OCI-LY1 (cell line): ENCODE results near the gene BPIFB3.

Experiments used
- H2AFZ ChIP-seq: fragments of 200-600 bp; sonication (generic), shearing (Covaris generic); 2 replicates; pipeline ENCODE4 v1.6.0; 2014; ENCODE audit warnings: antibody characterized with exemption, mild to moderate bottlenecking, low read length
- H3F3A ChIP-seq: fragments of 200-600 bp; sonication (generic), shearing (Covaris generic); 2 replicates; pipeline ENCODE4 v1.6.0; 2014; ENCODE audit warnings: mild to moderate bottlenecking, antibody characterized with exemption, low read length, moderate library complexity; ENCODE audit not compliant: insufficient read depth
- H3K27ac ChIP-seq: fragments of 200-600 bp; sonication (generic); 2 replicates; pipeline ENCODE4 v1.5.1; 2014; ENCODE audit warnings: low read length, mixed run types, mild to moderate bottlenecking, low read depth; ENCODE audit not compliant: poor library complexity, severe bottlenecking
- H3K27me3 ChIP-seq: fragments of 200-600 bp; sonication (generic); 2 replicates; pipeline ENCODE4 v1.6.0; 2014; ENCODE audit warnings: antibody characterized with exemption, mild to moderate bottlenecking, low read length, moderate library complexity; ENCODE audit not compliant: insufficient read depth
- H3K36me3 ChIP-seq: fragments of 200-600 bp; sonication (generic); 2 replicates; pipeline ENCODE4 v1.6.1; 2014; ENCODE audit warnings: mild to moderate bottlenecking, antibody characterized with exemption, low read length, moderate library complexity, mixed read lengths; ENCODE audit not compliant: insufficient read depth
- H3K4me1 ChIP-seq: fragments of 200-600 bp; sonication (generic); 2 replicates; pipeline ENCODE4 v1.5.1; 2014; ENCODE audit warnings: mild to moderate bottlenecking, low read length, moderate library complexity; ENCODE audit not compliant: insufficient read depth, severe bottlenecking
- H3K4me2 ChIP-seq: fragments of 200-600 bp; sonication (generic), shearing (Covaris generic); 2 replicates; pipeline ENCODE4 v1.6.1; 2014; ENCODE audit warnings: low read length
- H3K4me3 ChIP-seq: fragments of 200-600 bp; sonication (generic); 2 replicates; pipeline ENCODE4 v1.5.1; 2014; ENCODE audit warnings: low read length, low read depth, mild to moderate bottlenecking, mixed read lengths; ENCODE audit not compliant: poor library complexity, severe bottlenecking
- H3K79me2 ChIP-seq: fragments of 200-600 bp; shearing (Covaris generic); 2 replicates; pipeline ENCODE4 v1.6.1; 2016; ENCODE audit warnings: mixed run types, low read length, mixed read lengths; ENCODE audit not compliant: insufficient read depth
- H3K9ac ChIP-seq: fragments of 200-600 bp; sonication (generic), shearing (Covaris generic); 2 replicates; pipeline ENCODE4 v1.6.1; 2014; ENCODE audit warnings: mild to moderate bottlenecking, low read length, mixed read lengths
- H3K9me2 ChIP-seq: fragments of 200-600 bp; sonication (generic), shearing (Covaris generic); 2 replicates; pipeline ENCODE4 v1.6.1; 2014; ENCODE audit warnings: low read depth, mild to moderate bottlenecking, low read length, mixed read lengths
- H3K9me3 ChIP-seq: fragments of 200-600 bp; shearing (Covaris generic); 2 replicates; pipeline ENCODE4 v1.6.1; 2014; ENCODE audit warnings: low read length, mixed read lengths
- H4K20me1 ChIP-seq: fragments of 200-600 bp; sonication (generic), shearing (Covaris generic); 2 replicates; pipeline ENCODE4 v1.6.0; 2016; ENCODE audit warnings: mild to moderate bottlenecking, low read length; ENCODE audit not compliant: insufficient read depth
- EZH2 ChIP-seq: fragments of 200-600 bp; sonication (generic), shearing (Covaris generic); IDR thresholded peaks from 2 replicates; pipeline ENCODE4 v1.8.0; 2017; ENCODE audit warnings: borderline replicate concordance, mixed run types, mild to moderate bottlenecking, antibody characterized with exemption, low read length, moderate library complexity, mixed read lengths
- TF ChIP-seq, protein P1 (sequence below): fragments of 200-600 bp; sonication (generic), shearing (Covaris generic); IDR thresholded peaks from 2 replicates; pipeline ENCODE4 v1.5.1; 2017; ENCODE audit warnings: mild to moderate bottlenecking, antibody characterized with exemption, low read length, moderate library complexity, mixed read lengths

Gene BPIFB3

GRCh38 chr20:33022289-33022688 is 31.4 kb upstream of the BPIFB3 start:
- Histone ChIP-seq H3K4me2 (no peak overlapping the region), H3K9me3 (no peaks in the 10 kb centered on the region), H3K4me3 (no peak overlapping the region), H4K20me1 (no peaks in the 10 kb centered on the region), H3K9me2 (no peaks in the 10 kb centered on the region), H2AFZ (no peak overlapping the region), H3K27ac (no peak overlapping the region), H3F3A (no peaks in the 10 kb centered on the region), H3K79me2 (no peaks in the 10 kb centered on the region), H3K27me3 (no peaks in the 10 kb centered on the region), H3K9ac (no peak overlapping the region), H3K36me3 (no peaks in the 10 kb centered on the region), H3K4me1 (no peaks in the 10 kb centered on the region)
- TF ChIP-seq, protein P1, sequence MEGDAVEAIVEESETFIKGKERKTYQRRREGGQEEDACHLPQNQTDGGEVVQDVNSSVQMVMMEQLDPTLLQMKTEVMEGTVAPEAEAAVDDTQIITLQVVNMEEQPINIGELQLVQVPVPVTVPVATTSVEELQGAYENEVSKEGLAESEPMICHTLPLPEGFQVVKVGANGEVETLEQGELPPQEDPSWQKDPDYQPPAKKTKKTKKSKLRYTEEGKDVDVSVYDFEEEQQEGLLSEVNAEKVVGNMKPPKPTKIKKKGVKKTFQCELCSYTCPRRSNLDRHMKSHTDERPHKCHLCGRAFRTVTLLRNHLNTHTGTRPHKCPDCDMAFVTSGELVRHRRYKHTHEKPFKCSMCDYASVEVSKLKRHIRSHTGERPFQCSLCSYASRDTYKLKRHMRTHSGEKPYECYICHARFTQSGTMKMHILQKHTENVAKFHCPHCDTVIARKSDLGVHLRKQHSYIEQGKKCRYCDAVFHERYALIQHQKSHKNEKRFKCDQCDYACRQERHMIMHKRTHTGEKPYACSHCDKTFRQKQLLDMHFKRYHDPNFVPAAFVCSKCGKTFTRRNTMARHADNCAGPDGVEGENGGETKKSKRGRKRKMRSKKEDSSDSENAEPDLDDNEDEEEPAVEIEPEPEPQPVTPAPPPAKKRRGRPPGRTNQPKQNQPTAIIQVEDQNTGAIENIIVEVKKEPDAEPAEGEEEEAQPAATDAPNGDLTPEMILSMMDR = no peak
- no peak for TF ChIP-seq EZH2

- no peaks in the 10 kb centered on the region for H3K27me3 ChIP-seq
- no peaks in the 10 kb centered on the region for H3K9me3 ChIP-seq
- no peaks in the 10 kb centered on the region for H3K4me1 ChIP-seq
- H3K4me3 ChIP-seq = no peak overlapping the region
- no peaks in the 10 kb centered on the region for H3K36me3 ChIP-seq
- H3K4me2 ChIP-seq = no peak overlapping the region
- H3K79me2 ChIP-seq = no peaks in the 10 kb centered on the region
- no peak overlapping the region for H2AFZ ChIP-seq
- no peak for TF ChIP-seq EZH2
- TF ChIP-seq, protein P1 = no peak
- H4K20me1 ChIP-seq = no peaks in the 10 kb centered on the region
- no peaks in the 10 kb centered on the region for H3F3A ChIP-seq
- H3K9ac ChIP-seq = no peak overlapping the region
- H3K27ac ChIP-seq = no peak overlapping the region
- H3K9me2 ChIP-seq = no peaks in the 10 kb centered on the region
These were observed 30.8 kb upstream of the BPIFB3 start for GRCh38 chr20:33022694-33023438.

GRCh38 chr20:33023439-33024242 is 30.1 kb upstream of the BPIFB3 start:
- Histone ChIP-seq H3K9me3 (no peaks in the 10 kb centered on the region), H3K79me2 (no peaks in the 10 kb centered on the region), H3K9me2 (no peaks in the 10 kb centered on the region), H3K9ac (no peak overlapping the region), H4K20me1 (no peaks in the 10 kb centered on the region), H3K27ac (no peak overlapping the region), H3K4me1 (no peaks in the 10 kb centered on the region), H3K4me2 (no peak overlapping the region), H3K27me3 (no peaks in the 10 kb centered on the region), H3K36me3 (no peaks in the 10 kb centered on the region), H2AFZ (no peak overlapping the region), H3K4me3 (no peak overlapping the region), H3F3A (no peaks in the 10 kb centered on the region)
- TF ChIP-seq, protein P1 = no peak
- no peak for TF ChIP-seq EZH2
